Natural killer cell (primary cell): ENCODE results near the gene MAPK12. TPM values are rescaled to one million over a fixed set of nuclear protein-coding genes. Genes with fewer than 3 reads are reported as not detected.

ENCODE experiments used
- ATAC-seq, 3 donors: fragments of 150-1000 bp in 2 of 3; fragments of 200-7000 bp in 1 of 3; cut with Tn5 transposase; 1 replicate in 1 of 3; 2 replicates in 2 of 3; pipeline ENCODE4 v1.10.0; 2021; ENCODE audit warnings: mild to moderate bottlenecking in 2 of 3, moderate library complexity in 2 of 3
- DNase-seq, 2 donors: peaks; one replicate each; pipeline versions ENCODE4 v3.0.0 to v3.0.0-alpha.2; 2013 to 2021; ENCODE audit warnings: mixed read lengths in 1 of 2
- H3K27ac ChIP-seq: one replicate; pipeline ENCODE4 v1.5.1; 2013; ENCODE audit warnings: mild to moderate bottlenecking, low read length
- H3K27me3 ChIP-seq: one replicate; pipeline ENCODE4 v1.6.1; 2013; ENCODE audit warnings: low read length; ENCODE audit not compliant: control insufficient read depth, insufficient read depth
- H3K36me3 ChIP-seq: one replicate; pipeline ENCODE4 v1.6.1; 2013; ENCODE audit warnings: low read length; ENCODE audit not compliant: control insufficient read depth, insufficient read depth
- H3K4me1 ChIP-seq: one replicate; pipeline ENCODE4 v1.6.1; 2013; ENCODE audit warnings: low read length; ENCODE audit not compliant: control insufficient read depth, insufficient read depth
- H3K4me3 ChIP-seq: one replicate; pipeline ENCODE4 v1.5.1; 2013; ENCODE audit warnings: low read length
- H3K9me3 ChIP-seq: one replicate; pipeline ENCODE4 v1.6.1; 2013; ENCODE audit warnings: low read length; ENCODE audit not compliant: control insufficient read depth, insufficient read depth
- H3K27ac Mint-ChIP-seq, 2 donors: one replicate each; pipeline ENCODE4 v1.8.0; 2022; ENCODE audit warnings: mild to moderate bottlenecking in 2 of 2, mixed read lengths in 2 of 2, moderate library complexity in 1 of 2
- H3K27me3 Mint-ChIP-seq, 2 donors: one replicate each; pipeline ENCODE4 v1.8.0; 2022; ENCODE audit warnings: low read depth in 2 of 2, mixed read lengths in 2 of 2
- H3K36me3 Mint-ChIP-seq: one replicate; pipeline ENCODE4 v1.8.0; 2022; ENCODE audit warnings: mixed read lengths
- H3K4me1 Mint-ChIP-seq, 2 donors: one replicate each; pipeline ENCODE4 v1.8.0; 2022; ENCODE audit warnings: mixed read lengths in 2 of 2
- H3K4me3 Mint-ChIP-seq: one replicate; pipeline ENCODE4 v1.8.0; 2022; ENCODE audit warnings: mild to moderate bottlenecking, moderate library complexity, mixed read lengths
- H3K9me3 Mint-ChIP-seq, 2 donors: one replicate each; pipeline ENCODE4 v1.8.0; 2022; ENCODE audit warnings: mixed read lengths in 2 of 2
- WGBS: methylation state at CpG from one replicate; pipeline ENCODE4 v1.1.7; 2013; ENCODE audit warnings: missing lambda C conversion rate; ENCODE audit not compliant: insufficient coverage; 5-methylcytosine and 5-hydroxymethylcytosine counted together
- intact Hi-C: fragments of 100-400 bp; cut with micrococcal nuclease; formaldehyde crosslinking; loops from one replicate; pipeline ENCODE4 v1.14.2; 2022
- total RNA-seq, 4 donors: library from RNA; stranded (reverse); fragments of 120-200 nt in 1 of 4; gene quantifications; one replicate each; pipeline versions ENCODE4 v1.2.3 to v1.2.4, GENCODE V29; 2013 to 2022
- TF ChIP-seq, protein P1 (sequence below): fragments of 200-600 bp; IDR thresholded peaks from one replicate; pipeline ENCODE4 v1.8.0; 2022; ENCODE audit warnings: antibody characterized with exemption

The MAPK12 gene
- total RNA-seq, 3 donors from 2014 or later (not counting 1 experiment from before 2014, with no cell fraction given) = 2.2 to 2.5 (median 2.4) TPM

DNA sequence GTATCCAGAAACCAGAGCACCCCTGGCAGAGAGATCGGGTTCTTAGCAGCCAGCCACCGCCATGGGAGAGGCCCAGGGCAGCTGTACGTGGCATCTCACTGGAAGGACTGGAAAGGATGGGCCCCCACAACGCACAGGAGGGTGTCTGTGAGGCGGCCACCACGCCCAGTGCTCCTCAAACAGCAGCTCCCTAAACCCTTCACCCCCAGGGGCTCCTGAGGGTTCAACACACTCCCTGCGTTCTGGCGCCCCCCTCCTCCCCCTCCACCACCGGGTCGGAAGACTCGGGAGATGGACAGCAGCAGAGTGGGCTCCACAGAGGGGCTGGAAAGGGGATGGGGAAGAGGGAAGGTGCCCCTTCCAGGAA, 1.1 kb downstream of the MAPK12 start:
- H3K27ac Mint-ChIP-seq = no peak overlapping the region
- H3K4me1 Mint-ChIP-seq = peaks cover 0 to 7% of the 10 kb centered on the region in 2 donors
- Histone ChIP-seq H3K4me1 (peaks cover 13% of the 10 kb centered on the region), H3K27me3 (peaks cover 13% of the 10 kb centered on the region), H3K27ac (no peak overlapping the region), H3K9me3 (no peaks in the 10 kb centered on the region), H3K36me3 (no peaks in the 10 kb centered on the region), H3K4me3 (no peak overlapping the region)
- H3K4me3 Mint-ChIP-seq = no peak overlapping the region
- H3K27me3 Mint-ChIP-seq = peaks cover 0 to 14% of the 10 kb centered on the region in 2 donors
- no peaks in the 10 kb centered on the region for H3K36me3 Mint-ChIP-seq
- ATAC-seq (no peak), DNase-seq (no peak)
- 55% methylated on average over 7 of the region's 11 CpGs for WGBS
- TF ChIP-seq, protein P1, sequence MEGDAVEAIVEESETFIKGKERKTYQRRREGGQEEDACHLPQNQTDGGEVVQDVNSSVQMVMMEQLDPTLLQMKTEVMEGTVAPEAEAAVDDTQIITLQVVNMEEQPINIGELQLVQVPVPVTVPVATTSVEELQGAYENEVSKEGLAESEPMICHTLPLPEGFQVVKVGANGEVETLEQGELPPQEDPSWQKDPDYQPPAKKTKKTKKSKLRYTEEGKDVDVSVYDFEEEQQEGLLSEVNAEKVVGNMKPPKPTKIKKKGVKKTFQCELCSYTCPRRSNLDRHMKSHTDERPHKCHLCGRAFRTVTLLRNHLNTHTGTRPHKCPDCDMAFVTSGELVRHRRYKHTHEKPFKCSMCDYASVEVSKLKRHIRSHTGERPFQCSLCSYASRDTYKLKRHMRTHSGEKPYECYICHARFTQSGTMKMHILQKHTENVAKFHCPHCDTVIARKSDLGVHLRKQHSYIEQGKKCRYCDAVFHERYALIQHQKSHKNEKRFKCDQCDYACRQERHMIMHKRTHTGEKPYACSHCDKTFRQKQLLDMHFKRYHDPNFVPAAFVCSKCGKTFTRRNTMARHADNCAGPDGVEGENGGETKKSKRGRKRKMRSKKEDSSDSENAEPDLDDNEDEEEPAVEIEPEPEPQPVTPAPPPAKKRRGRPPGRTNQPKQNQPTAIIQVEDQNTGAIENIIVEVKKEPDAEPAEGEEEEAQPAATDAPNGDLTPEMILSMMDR = no peak
- no peaks in the 10 kb centered on the region for H3K9me3 Mint-ChIP-seq
- intact Hi-C loops = no loop called here

DNA sequence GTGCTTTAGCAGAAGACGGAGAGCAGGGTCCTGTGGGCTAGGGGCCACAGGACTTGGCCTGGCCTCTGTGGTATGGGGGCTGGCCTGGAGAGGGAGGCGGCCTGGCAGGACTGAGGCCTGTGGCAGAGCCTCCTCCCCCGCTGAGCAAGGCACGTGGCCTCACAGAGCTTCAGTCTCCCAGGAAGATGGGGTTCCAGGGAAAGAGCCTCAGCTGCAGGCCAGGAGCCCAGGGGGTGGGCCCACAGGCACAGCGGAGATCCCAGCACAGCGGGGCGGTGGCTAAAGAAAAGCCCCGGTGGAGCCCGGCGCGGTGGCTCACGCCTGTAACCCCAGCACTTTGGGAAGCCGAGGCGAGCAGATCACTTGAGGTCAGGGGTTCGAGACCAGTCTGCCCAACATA, 2.2 kb downstream of the MAPK12 start:
- WGBS = 93% methylated on average over 15 of the region's 15 CpGs
- intact Hi-C loops = no loop called here
- DNase-seq (no peak), ATAC-seq (no peak)
- H3K36me3 ChIP-seq = no peaks in the 10 kb centered on the region
- no peak overlapping the region for H3K27ac ChIP-seq
- Mint-ChIP-seq H3K36me3 (no peaks in the 10 kb centered on the region), H3K9me3 (no peaks in the 10 kb centered on the region), H3K27ac (no peak overlapping the region), H3K4me3 (peak overlapping the region; percentile 6), H3K27me3 (peaks cover 0 to 11% of the 10 kb centered on the region in 2 donors), H3K4me1 (peaks cover 0 to 7% of the 10 kb centered on the region in 2 donors)
- no peak overlapping the region for H3K4me3 ChIP-seq
- H3K9me3 ChIP-seq = no peaks in the 10 kb centered on the region
- H3K4me1 ChIP-seq = peaks cover 13% of the 10 kb centered on the region
- H3K27me3 ChIP-seq = peaks cover 13% of the 10 kb centered on the region
- TF ChIP-seq, protein P1 = no peak

DNA sequence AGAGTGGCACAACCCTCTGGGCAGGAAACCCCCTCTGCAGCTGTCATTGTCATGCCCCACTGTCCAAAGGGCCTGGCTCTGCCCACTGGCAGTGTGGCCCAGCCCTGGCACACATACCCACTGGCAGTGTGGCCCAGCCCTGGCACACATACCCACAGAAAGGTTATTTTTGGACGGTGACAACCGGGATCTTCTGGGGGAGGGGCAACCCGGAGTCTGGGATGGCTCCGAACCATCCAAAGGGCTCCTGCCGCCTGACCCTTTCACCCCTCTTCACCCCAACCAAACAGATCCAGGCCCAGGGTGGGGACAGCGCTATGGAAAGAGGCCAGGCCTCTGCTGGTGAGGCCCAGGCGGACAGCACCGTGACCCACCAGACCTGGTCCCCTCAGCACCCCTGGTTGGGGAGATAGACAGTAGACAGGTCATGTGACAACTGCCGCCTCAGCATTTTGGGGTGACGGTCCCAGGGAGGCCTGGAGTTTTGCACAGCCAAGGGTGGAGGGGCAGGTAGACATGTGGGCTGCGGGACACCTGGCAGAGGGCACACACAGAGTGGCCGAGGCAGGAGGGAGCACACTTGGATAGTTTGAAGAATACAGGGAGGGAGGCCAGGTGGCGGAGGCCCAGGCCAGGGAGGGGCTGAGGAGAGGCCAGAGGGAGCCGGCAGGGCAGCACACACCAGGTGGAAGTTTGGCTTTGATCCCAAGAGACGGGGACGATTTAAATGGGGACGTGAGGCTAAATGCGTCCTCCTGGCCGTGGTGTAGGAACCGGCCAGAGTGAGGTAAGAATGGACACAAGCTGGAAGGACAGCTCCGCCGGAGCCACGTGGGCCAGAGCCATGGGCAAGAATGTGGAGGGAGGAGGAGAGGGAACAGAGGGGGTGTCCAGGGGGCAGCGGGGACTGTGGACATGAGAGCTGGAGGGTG, 2.9 kb downstream of the MAPK12 start:
- no peaks in the 10 kb centered on the region for H3K36me3 Mint-ChIP-seq
- 94% methylated on average over 24 of the region's 24 CpGs for WGBS
- Histone ChIP-seq H3K36me3 (no peaks in the 10 kb centered on the region), H3K4me1 (peaks cover 13% of the 10 kb centered on the region), H3K4me3 (no peak overlapping the region), H3K27ac (no peak overlapping the region), H3K27me3 (peaks cover 13% of the 10 kb centered on the region), H3K9me3 (no peaks in the 10 kb centered on the region)
- no peak overlapping the region for H3K4me3 Mint-ChIP-seq
- no peak overlapping the region for H3K27ac Mint-ChIP-seq
- DNase-seq (no peak), ATAC-seq (no peak)
- no peaks in the 10 kb centered on the region for H3K9me3 Mint-ChIP-seq
- intact Hi-C loops = no loop called here
- peaks cover 0 to 7% of the 10 kb centered on the region in 2 donors for H3K4me1 Mint-ChIP-seq
- peaks cover 0 to 11% of the 10 kb centered on the region in 2 donors for H3K27me3 Mint-ChIP-seq
- TF ChIP-seq, protein P1 = no peak
